ENCODE data around the gene NIPBL. TPM values are rescaled to one million over a fixed set of nuclear protein-coding genes. Genes with fewer than 3 reads are reported as not detected.

NIPBL gene
- total RNA-seq, 1 experiment from 2014 or later, result 45.1 TPM

- no TSS peak for BruUV-seq (replicated peaks)
- no peak for ATAC-seq
- Histone ChIP-seq H3K9ac (ENCODE audit: low read length) (no peak overlapping the region), H4K20me1 (ENCODE audit: insufficient read depth) (no peaks in the 10 kb centered on the region; the same call in 1 of the 2 replicates), H3K9me3 (ENCODE audit: control insufficient read depth in 1 of 2, insufficient read depth in 1 of 2, low read depth in 1 of 2, low read length in 2 of 2) (no peaks in the 10 kb centered on the region), H3K9me2 (ENCODE audit: insufficient read depth) (no peaks in the 10 kb centered on the region), H3K4me1 (ENCODE audit: control insufficient read depth in 1 of 2, insufficient read depth in 2 of 2, low read length in 2 of 2) (no peaks in the 10 kb centered on the region), H3K27me3 (ENCODE audit: insufficient read depth, low read length) (no peaks in the 10 kb centered on the region), H2AFZ (ENCODE audit: low read depth, low read length, poor library complexity, severe bottlenecking) (no peak overlapping the region), H3K4me2 (ENCODE audit: low read length) (no peak overlapping the region), H3K27ac (ENCODE audit: low read depth, low read length) (no peak overlapping the region), H3K4me3 (replicated peaks in 1 of 2; ENCODE audit: low read depth in 1 of 2, low read length in 2 of 2) (no peak overlapping the region), H3K79me2 (ENCODE audit: insufficient read depth, low read length) (peaks cover 26% of the 10 kb centered on the region), H3K36me3 (ENCODE audit: control insufficient read depth in 1 of 2, insufficient read depth in 2 of 2, low read length in 2 of 2) (peaks cover 0 to 5% of the 10 kb centered on the region in 2 experiments; a peak in 1 of 4 replicates)
- TF ChIP-seq, protein P1, sequence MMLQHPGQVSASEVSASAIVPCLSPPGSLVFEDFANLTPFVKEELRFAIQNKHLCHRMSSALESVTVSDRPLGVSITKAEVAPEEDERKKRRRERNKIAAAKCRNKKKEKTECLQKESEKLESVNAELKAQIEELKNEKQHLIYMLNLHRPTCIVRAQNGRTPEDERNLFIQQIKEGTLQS (IDR thresholded peaks at IDR 0.05), result no peak
- TF ChIP-seq EGR1 (IDR thresholded peaks at IDR 0.05; ENCODE audit: low read depth), result no peak
- TF ChIP-seq ELF1 (IDR thresholded peaks at IDR 0.05; ENCODE audit: borderline replicate concordance, low read depth), result no peak
- no peak for TF ChIP-seq SIN3A (IDR thresholded peaks at IDR 0.05; ENCODE audit: low read depth)
- TF ChIP-seq JUND (IDR thresholded peaks at IDR 0.05), result no peak
- no peak for TF ChIP-seq RAD21 (IDR thresholded peaks at IDR 0.05; ENCODE audit: low read depth)
- POLR2A ChIA-PET, result no interaction called here
- CTCF ChIA-PET, result interaction anchor here (0.8 to 1.6 kb wide), 2 partner anchors 16 to 118 kb away, joined by 3 to 8 read pairs; no protein-coding TSS in a partner anchor
- DNase-seq (ENCODE audit: low read depth, low spot score), result no peak
- intact Hi-C loops (cut with micrococcal nuclease), result no loop called here
- RAD21 ChIA-PET (ENCODE audit: low non-redundant PET in 1 of 2, low total read pairs in 2 of 2, uncharacterized antibody in 2 of 2, unreplicated experiment in 2 of 2), result no interaction called here
Measured at GRCh38 chr5:36988396-36988795, 111.8 kb downstream of the NIPBL start.

DNA sequence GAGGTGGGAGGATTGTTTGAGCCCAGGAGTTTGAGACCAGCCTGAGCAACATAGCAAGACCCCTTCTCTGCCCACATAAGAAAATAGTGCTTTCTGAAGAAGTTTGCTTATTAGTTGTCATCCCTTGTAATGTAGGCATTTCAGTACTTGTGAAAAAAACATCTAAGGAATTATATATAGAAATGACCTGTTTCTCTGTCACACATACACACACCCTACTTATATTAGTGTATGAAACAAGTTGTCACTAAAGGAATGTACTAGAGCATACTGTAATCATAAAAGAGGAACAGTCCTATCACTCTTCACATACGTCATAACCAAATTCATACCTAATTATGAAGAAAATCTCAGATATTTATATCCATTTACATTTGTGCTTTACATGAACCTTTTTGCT, 122.0 kb downstream of the NIPBL start:
- H2AFZ ChIP-seq (ENCODE audit: low read depth, low read length, poor library complexity, severe bottlenecking), result no peak overlapping the region
- ATAC-seq, result no peak
- H3K79me2 ChIP-seq (ENCODE audit: insufficient read depth, low read length), result no peaks in the 10 kb centered on the region

More for the DNA sequence above, 122.0 kb downstream of the NIPBL start:
- H3K9me3 ChIP-seq (ENCODE audit: control insufficient read depth in 1 of 2, insufficient read depth in 1 of 2, low read depth in 1 of 2, low read length in 2 of 2), result no peaks in the 10 kb centered on the region
- ChIA-PET RAD21 (ENCODE audit: low non-redundant PET in 1 of 2, low total read pairs in 2 of 2, uncharacterized antibody in 2 of 2, unreplicated experiment in 2 of 2) (no interaction called here), CTCF (interaction anchor here (1.4 kb wide), 1 partner anchor 7 kb away, joined by 3 read pairs; no protein-coding TSS in a partner anchor), POLR2A (no interaction called here)
- H3K27ac ChIP-seq (ENCODE audit: low read depth, low read length), result no peak overlapping the region
- no peaks in the 10 kb centered on the region for H3K9me2 ChIP-seq (ENCODE audit: insufficient read depth)
- intact Hi-C loops (cut with micrococcal nuclease), result no loop called here
- no peaks in the 10 kb centered on the region for H4K20me1 ChIP-seq (ENCODE audit: insufficient read depth)
- no peaks in the 10 kb centered on the region for H3K27me3 ChIP-seq (ENCODE audit: insufficient read depth, low read length)
- no TSS peak for BruUV-seq (replicated peaks)
- DNase-seq (ENCODE audit: low read depth, low spot score), result no peak
- peaks cover 0 to 10% of the 10 kb centered on the region in 2 experiments; a peak in 1 of 4 replicates for H3K36me3 ChIP-seq (ENCODE audit: control insufficient read depth in 1 of 2, insufficient read depth in 2 of 2, low read length in 2 of 2)
- no peaks in the 10 kb centered on the region for H3K4me1 ChIP-seq (ENCODE audit: control insufficient read depth in 1 of 2, insufficient read depth in 2 of 2, low read length in 2 of 2)
- H3K4me3 ChIP-seq (replicated peaks in 1 of 2; ENCODE audit: low read depth in 1 of 2, low read length in 2 of 2), result no peak overlapping the region
- no peak overlapping the region for H3K9ac ChIP-seq (ENCODE audit: low read length)
- no peak overlapping the region for H3K4me2 ChIP-seq (ENCODE audit: low read length)
- no peak for TF ChIP-seq ZFX (IDR thresholded peaks at IDR 0.05)
- TF ChIP-seq ZNF274 (IDR thresholded peaks at IDR 0.05; ENCODE audit: low read depth, low read length), result no peak
- TF ChIP-seq CBX3 (IDR thresholded peaks at IDR 0.05; ENCODE audit: low read depth), result no peak
- TF ChIP-seq JUND (IDR thresholded peaks at IDR 0.05), result no peak
- TF ChIP-seq, protein P2, sequence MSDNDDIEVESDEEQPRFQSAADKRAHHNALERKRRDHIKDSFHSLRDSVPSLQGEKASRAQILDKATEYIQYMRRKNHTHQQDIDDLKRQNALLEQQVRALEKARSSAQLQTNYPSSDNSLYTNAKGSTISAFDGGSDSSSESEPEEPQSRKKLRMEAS (IDR thresholded peaks at IDR 0.05), result no peak
- TF ChIP-seq SRF (IDR thresholded peaks at IDR 0.05; ENCODE audit: low read depth), result no peak
- TF ChIP-seq SP1 (IDR thresholded peaks at IDR 0.05; ENCODE audit: low read depth), result no peak
- no peak for TF ChIP-seq POLR2A (IDR thresholded peaks at IDR 0.05; ENCODE audit: borderline replicate concordance, extremely low read depth, insufficient read depth, insufficient read length)
- TF ChIP-seq EGR1 (IDR thresholded peaks at IDR 0.05; ENCODE audit: low read depth), result no peak
- TF ChIP-seq CTCF (IDR thresholded peaks at IDR 0.05 in 2 of 3, conservative IDR thresholded peaks at IDR 0.05 in 1 of 3; ENCODE audit: borderline replicate concordance in 1 of 3, insufficient read depth in 1 of 3, low read depth in 2 of 3, low read length in 2 of 3), result no peak
- TF ChIP-seq, protein P3, sequence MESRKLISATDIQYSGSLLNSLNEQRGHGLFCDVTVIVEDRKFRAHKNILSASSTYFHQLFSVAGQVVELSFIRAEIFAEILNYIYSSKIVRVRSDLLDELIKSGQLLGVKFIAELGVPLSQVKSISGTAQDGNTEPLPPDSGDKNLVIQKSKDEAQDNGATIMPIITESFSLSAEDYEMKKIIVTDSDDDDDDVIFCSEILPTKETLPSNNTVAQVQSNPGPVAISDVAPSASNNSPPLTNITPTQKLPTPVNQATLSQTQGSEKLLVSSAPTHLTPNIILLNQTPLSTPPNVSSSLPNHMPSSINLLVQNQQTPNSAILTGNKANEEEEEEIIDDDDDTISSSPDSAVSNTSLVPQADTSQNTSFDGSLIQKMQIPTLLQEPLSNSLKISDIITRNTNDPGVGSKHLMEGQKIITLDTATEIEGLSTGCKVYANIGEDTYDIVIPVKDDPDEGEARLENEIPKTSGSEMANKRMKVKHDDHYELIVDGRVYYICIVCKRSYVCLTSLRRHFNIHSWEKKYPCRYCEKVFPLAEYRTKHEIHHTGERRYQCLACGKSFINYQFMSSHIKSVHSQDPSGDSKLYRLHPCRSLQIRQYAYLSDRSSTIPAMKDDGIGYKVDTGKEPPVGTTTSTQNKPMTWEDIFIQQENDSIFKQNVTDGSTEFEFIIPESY (IDR thresholded peaks at IDR 0.05; ENCODE audit: extremely low read depth, insufficient replicate concordance, low read length), result no peak
- TF ChIP-seq ELF1 (IDR thresholded peaks at IDR 0.05; ENCODE audit: borderline replicate concordance, low read depth), result no peak
